ENCODE results near the gene TXNIP.

DNA sequence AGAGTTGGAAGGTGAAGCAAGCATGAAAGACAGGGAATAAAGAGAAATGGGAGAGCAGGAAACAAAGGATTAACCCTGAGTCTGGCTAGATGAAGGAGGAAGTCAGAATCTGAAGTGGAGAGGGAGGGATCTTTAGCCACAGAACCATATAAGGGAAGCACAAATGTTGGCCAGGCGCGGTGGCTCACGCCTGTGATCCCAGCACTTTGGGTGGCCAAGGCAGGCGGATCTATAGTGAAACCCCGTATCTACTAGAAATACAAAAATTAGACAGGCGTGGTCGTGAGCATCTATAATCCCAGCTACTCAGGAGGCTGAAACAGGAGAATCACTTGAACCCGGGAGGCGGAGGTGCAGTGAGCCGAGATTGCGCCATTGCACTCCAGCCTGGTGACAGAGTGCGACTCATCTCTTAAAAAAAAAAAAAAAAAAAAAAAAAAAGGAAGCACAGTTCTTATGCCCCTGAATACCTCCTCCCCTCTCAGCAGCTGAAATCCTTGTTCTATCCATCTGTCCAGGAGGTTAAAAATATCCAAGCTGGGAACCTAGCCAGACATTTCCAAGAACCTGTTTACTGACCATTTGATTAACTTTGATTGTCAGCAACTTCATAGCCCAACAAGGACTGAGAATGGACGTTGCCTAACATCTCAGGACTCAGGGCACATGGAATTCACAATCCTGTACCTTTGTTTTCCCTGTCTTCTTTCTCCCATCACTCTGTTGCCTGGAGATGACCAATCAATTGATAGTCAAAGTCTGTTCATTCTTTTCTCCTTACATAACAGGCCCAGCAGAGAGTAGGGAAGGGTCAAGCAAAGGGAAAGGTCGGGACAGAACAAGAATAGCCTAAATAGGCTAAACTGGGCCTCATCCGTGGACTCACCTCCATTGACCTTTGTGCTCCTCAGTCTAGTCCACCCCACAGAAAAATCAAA, 10.6 kb downstream of the TXNIP start:
- TF ChIP-seq, protein P1, sequence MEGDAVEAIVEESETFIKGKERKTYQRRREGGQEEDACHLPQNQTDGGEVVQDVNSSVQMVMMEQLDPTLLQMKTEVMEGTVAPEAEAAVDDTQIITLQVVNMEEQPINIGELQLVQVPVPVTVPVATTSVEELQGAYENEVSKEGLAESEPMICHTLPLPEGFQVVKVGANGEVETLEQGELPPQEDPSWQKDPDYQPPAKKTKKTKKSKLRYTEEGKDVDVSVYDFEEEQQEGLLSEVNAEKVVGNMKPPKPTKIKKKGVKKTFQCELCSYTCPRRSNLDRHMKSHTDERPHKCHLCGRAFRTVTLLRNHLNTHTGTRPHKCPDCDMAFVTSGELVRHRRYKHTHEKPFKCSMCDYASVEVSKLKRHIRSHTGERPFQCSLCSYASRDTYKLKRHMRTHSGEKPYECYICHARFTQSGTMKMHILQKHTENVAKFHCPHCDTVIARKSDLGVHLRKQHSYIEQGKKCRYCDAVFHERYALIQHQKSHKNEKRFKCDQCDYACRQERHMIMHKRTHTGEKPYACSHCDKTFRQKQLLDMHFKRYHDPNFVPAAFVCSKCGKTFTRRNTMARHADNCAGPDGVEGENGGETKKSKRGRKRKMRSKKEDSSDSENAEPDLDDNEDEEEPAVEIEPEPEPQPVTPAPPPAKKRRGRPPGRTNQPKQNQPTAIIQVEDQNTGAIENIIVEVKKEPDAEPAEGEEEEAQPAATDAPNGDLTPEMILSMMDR (IDR thresholded peaks at IDR 0.05), result no peak
- TF ChIP-seq EZH2 (IDR thresholded peaks at IDR 0.05) (no peak), EZH2phosphoT487 (IDR thresholded peaks at IDR 0.05) (no peak)

Data from neural progenitor cell (in vitro differentiated cells).